GM18951 (cell line): ENCODE results near the gene TAMALIN.
"Not testable (repeated sequence)": the region's sequence is repeated elsewhere in the genome, so short reads cannot be mapped to it uniquely, and the experiment has no call there.

Experiments used
- POLR2A ChIP-seq: IDR thresholded peaks from 4 replicates; pipeline ENCODE4 v1.6.1; 2011; ENCODE audit warnings: mild to moderate bottlenecking; ENCODE audit not compliant: insufficient read length, insufficient read depth; ENCODE audit errors: extremely low read depth
- in situ Hi-C: fragments of 300-500 bp; cut with MboI; formaldehyde crosslinking; loops from one replicate; pipeline ENCODE4 v1.12.0; 2022; ENCODE audit warnings: low sequenced_read_pairs, mixed read lengths, inconsistent platforms; ENCODE audit not compliant: unreplicated experiment

TAMALIN gene

DNA sequence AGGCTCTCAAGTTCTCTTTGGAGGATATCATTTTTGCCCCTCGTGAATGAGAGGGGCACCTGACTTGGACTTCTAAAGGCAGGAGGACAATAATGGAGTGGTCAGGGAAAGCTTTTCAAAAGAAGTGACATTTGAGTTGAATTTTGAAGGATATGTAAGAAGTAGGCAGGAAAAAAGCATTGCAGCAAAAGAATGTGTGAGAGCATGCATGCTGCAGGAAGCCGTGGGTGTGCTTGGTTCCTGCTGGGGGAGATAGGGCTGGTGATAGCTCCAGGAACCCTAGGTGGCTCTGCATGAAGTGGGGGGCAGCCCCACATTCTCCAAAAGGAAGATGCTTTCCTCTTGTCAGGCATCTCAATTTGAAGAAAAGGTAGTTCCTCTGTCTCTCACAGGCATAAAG is 32.1 kb upstream of the TAMALIN start:
- no peak for TF ChIP-seq POLR2A
- in situ Hi-C loops, result no loop called here

DNA sequence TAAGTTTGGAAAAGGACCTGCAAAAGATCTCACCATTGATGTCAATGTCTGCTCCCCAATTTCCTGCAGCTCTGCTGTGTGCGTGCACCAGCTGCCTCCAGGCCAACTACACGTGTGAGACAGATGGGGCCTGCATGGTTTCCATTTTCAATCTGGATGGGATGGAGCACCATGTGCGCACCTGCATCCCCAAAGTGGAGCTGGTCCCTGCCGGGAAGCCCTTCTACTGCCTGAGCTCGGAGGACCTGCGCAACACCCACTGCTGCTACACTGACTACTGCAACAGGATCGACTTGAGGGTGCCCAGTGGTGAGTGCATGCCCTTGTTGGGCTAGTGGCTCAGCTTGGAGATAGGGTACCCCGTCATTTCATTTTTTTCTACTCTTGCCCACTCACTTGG is 31.6 kb upstream of the TAMALIN start:
- TF ChIP-seq POLR2A, result no peak
- in situ Hi-C loops, result no loop called here

DNA sequence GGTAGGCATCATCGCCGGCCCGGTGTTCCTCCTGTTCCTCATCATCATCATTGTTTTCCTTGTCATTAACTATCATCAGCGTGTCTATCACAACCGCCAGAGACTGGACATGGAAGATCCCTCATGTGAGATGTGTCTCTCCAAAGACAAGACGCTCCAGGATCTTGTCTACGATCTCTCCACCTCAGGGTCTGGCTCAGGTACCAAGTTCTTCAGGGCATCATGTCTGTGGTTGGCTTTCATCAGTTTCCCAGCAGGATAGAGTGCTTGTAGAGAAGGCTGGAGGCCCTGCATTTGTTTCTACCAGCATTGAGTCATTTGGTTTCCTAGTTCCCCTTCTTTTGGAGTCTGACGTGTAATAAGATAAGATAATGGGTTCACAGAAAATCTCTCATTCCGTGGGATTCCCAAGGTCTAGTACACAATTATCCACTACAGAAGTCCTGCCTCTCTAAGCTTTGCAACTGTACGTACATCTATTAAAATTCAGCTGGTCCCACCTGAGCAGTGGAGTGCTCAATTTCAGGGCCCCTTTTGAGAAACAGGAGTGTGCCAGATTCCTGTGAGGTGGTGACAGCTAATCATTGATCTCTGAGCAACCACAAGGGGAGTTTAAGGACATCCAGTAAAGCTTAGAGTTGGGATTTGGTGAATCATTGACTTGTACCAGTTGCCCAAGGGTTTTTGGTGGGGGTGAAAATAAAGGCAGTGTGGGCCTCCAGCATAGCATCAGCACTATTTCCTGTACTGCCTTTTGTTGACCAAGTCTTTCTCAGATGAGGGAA is 30.2 kb upstream of the TAMALIN start:
- in situ Hi-C loops, result no loop called here
- no peak for TF ChIP-seq POLR2A

DNA sequence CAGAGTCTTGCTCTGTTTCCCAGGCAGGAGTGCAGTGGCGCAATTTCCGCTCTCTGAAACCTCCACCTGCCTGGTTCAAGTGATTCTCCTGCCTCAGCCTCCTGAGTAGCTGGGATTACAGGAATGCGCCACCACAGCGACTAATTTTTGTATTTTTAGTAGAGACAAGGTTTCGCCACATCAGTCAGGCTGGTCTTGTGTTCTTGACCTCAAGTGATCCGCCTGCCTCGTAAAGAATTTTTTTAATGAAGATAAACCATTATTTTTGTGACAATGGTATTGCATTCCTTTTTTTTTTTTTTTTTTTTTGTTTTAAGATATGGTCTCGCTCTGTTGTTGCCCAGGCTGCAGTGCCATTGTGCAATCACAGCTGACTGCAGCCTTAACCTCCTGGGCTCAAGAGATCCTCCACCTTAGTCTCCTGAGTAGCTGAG is 29.4 kb upstream of the TAMALIN start:
- in situ Hi-C loops, result no loop called here

DNA sequence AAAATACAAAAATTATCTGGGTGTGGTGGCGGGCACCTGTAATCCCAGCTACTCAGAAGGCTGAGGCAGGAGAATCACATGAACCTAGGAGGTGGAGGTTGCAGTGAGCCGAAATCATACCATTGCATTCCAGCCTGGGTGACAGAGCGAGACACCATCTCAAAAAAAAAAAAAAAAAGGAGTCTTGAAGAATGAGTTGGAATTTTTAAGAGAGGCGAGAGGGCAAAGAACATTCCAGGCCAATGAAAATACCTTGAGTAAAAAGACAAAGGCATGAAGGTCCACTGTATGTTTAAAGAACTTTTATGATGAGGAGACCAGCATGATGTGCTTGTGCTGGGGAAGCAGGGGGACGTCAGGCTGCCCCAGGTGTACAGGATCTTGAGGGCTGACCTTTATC is 27.4 kb upstream of the TAMALIN start:
- in situ Hi-C loops, result not testable (repeated sequence)

More for the DNA sequence above, 29.4 kb upstream of the TAMALIN start:
- TF ChIP-seq POLR2A, result no peak

DNA sequence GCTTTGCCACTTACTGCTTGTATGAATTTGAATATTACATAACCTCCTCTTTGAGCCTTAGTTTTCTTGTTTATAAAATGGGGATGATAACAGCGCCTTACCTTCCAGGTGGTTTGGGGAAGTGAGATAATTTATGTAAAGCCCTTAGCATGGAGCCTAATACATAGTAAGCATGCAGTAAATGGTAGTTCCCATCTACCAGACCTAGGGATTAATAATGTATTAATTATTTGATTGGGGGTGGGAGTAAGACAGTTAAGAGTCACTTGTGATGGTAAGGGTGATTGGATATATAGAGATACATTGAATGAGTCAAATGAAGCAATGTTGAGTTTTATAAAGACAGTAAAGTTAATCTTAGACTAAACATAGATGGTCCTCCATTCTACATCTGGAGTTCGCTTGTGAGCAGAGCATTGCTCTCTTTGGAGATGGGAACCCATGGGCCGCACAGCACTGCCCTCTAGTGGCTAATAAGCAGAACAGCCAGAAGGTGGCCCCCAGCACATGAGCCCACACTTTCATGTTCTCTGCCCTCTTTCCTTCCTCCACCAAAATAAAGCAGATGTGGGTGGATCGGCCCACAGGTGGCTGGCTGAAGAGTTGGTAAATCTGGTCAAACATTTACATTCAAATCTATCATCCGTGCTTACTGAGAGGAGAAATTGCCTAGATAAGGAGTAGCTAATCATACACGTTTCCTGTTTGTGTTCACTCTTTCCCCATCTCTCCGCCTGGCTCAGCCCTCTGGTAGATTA is 26.5 kb upstream of the TAMALIN start:
- no peak for TF ChIP-seq POLR2A
- in situ Hi-C loops, result no loop called here

DNA sequence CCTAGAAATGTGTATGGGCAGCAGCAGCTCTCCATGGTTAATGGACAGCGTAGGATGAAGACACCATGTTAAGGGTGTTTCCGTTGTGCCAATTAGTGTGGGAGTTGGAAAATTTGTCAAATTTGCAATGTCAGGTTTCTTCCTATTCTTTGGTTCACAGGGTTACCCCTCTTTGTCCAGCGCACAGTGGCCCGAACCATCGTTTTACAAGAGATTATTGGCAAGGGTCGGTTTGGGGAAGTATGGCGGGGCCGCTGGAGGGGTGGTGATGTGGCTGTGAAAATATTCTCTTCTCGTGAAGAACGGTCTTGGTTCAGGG is 26.0 kb upstream of the TAMALIN start:
- in situ Hi-C loops, result no loop called here

DNA sequence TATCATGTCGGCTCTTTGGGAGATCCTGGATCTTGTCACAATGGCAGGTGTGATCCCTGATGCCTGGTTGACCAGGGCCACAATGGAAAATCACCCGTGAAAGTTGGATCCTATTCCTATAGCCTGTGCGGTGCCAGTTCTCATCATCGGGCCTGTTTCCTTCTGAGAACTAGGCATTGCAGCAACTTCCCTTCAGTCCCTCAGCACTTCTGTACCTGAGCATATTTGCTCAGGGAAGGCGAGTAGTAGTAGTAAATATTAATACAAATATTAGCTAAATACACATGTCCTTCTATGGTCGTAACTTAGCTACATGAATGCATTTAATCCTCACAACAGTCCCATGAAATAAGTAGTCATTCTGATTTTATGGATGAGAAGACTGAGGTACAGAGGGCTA is 22.1 kb upstream of the TAMALIN start:
- in situ Hi-C loops, result no loop called here
- no peak for TF ChIP-seq POLR2A

More for the DNA sequence above, 26.0 kb upstream of the TAMALIN start:
- no peak for TF ChIP-seq POLR2A

DNA sequence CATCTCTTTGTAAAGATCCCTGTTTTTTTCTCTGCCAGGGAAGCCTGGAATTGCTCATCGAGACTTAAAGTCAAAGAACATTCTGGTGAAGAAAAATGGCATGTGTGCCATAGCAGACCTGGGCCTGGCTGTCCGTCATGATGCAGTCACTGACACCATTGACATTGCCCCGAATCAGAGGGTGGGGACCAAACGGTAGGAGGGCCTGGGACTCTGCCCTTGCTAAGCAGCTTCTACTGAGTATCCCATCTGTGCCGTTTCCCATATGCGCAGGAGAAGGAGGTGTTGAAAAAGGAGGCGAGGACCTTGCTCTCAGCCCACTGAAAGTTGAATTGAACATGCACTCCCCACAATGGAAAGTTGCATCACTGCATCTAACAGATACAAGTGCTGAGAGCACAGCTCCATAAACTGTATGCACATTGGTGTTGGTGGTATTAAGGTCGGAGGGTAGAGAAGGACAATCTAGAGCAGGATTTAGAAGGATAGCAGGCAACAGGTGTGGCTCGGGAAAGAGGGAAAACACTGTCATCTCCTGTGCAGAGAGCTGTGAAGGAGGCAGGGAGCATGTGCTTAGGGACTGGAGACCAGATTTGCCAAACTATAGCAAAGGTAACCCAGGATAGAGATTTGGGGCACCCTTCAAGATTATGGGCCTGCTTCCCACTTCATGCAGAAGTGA is 21.5 kb upstream of the TAMALIN start:
- no peak for TF ChIP-seq POLR2A
- in situ Hi-C loops, result no loop called here

DNA sequence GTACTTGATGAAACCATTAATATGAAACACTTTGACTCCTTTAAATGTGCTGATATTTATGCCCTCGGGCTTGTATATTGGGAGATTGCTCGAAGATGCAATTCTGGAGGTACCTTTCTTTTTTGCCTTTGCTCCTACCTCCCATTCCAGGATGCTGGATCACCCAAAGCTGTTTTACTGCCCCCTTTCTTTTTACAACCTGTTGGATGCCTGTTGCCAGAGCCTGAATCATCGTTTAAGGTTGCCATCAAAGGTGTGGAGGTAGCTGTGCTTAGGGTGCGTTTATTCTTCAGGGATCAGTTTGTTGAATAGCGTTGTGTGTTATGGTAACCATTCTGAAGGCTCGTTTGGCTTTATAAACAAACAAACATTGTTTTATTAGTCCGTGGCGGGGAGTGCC is 19.9 kb upstream of the TAMALIN start:
- in situ Hi-C loops, result no loop called here

DNA sequence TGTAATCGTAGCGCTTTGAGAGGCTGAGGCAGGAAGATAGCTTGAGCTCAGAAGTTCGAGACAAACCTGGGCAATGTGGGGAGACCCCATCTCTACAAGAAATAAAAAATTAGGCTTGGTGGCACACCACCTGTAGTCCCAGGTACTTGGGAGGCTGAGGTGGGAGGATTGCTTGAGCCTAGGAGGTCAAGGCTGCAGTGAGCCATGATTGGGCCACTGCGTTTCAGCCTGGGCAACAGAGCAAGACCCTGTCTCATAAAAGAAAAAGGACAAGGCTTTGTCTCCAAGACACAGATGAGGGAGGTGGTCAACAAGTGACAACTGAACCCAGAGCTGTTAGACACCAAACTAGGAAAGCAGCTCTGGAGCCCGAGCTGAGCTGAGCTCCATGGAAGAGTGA is 14.5 kb upstream of the TAMALIN start:
- TF ChIP-seq POLR2A, result no peak
- in situ Hi-C loops, result no loop called here

More for the DNA sequence above, 19.9 kb upstream of the TAMALIN start:
- TF ChIP-seq POLR2A, result no peak

DNA sequence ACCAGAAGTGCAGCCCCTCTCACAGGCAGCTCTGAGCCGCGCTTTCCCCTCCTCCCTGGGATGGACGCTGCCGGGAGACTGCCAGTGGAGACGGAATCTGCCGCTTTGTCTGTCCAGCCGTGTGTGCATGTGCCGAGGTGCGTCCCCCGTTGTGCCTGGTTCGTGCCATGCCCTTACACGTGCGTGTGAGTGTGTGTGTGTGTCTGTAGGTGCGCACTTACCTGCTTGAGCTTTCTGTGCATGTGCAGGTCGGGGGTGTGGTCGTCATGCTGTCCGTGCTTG is 12.3 kb upstream of the TAMALIN start:
- in situ Hi-C loops, result no loop called here
- no peak for TF ChIP-seq POLR2A

DNA sequence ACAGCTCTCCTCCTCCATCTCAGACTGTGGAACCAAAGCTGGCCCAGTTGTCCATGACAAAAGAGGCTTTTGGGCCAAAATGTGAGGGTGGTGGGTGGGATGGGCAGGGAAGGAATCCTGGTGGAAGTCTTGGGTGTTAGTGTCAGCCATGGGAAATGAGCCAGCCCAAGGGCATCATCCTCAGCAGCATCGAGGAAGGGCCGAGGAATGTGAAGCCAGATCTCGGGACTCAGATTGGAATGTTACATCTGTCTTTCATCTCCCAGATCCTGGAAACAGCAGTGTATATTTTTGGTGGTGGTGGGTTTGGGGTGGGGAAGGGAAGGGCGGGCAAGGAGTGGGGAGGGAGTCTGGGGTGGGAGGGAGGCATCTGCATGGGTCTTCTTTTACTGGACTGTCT is 11.8 kb upstream of the TAMALIN start:
- TF ChIP-seq POLR2A, result no peak
- in situ Hi-C loops, result no loop called here

DNA sequence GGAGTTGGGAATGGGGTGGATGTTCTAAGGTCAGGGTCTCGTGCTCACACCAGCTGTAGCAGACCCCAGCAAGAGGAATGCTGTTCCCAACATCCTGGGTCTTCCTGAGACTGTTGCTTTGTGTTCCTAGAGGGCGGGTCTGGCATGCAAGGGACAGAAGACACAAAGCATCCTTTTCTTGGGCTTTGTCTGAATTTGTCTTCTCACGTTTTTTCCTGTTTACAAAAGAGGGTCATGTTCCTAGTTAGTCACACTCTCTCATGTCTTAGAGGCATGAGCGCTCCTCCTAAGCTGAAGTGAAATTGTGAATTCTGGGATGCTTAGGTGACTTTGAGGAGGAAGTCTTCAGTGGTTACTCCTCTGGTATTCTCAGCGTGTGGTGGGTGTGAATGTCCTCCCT is 9.6 kb upstream of the TAMALIN start:
- in situ Hi-C loops, result no loop called here
- TF ChIP-seq POLR2A, result no peak
